Sigmoid colon (tissue), 7 donors: ENCODE results near the gene ABAT. TPM values are rescaled to one million over a fixed set of nuclear protein-coding genes. Genes with fewer than 3 reads are reported as not detected.

ENCODE experiments used
- DNase-seq: peaks from one replicate; pipeline ENCODE4 v3.0.0-alpha.2; 2019
- H3K27ac ChIP-seq, 4 donors: fragments of 200-600 bp; sonication (generic); one replicate each; pipeline ENCODE4 v1.5.1; 2016 to 2019; ENCODE audit warnings: mild to moderate bottlenecking in 1 of 4
- H3K27me3 ChIP-seq, 3 donors: fragments of 200-600 bp; sonication (generic); one replicate each; pipeline ENCODE4 v1.5.1; 2019; ENCODE audit warnings: mild to moderate bottlenecking in 1 of 3
- H3K36me3 ChIP-seq, 4 donors: fragments of 200-600 bp; sonication (generic); one replicate each; pipeline ENCODE4 v1.5.1; 2016 to 2019
- H3K4me1 ChIP-seq, 4 donors: fragments of 200-600 bp; sonication (generic); one replicate each; pipeline ENCODE4 v1.5.1; 2017 to 2019
- H3K4me3 ChIP-seq, 4 donors: fragments of 200-600 bp; sonication (generic); one replicate each; pipeline ENCODE4 v1.5.1; 2017 to 2019; ENCODE audit warnings: mild to moderate bottlenecking in 2 of 4, moderate library complexity in 1 of 4
- H3K9me3 ChIP-seq, 4 donors: fragments of 200-600 bp in 3 of 4; sonication (generic) in 3 of 4; one replicate each; pipeline versions ENCODE4 v1.5.1 to v1.6.1; 2013 to 2019
- CTCF ChIP-seq, 4 experiments: fragments of 450-650 bp in 3 of 4; fragments of 200-600 bp in 1 of 4; IDR thresholded peaks; one replicate each; pipeline ENCODE4 v1.5.1; 2016 to 2019; ENCODE audit warnings: antibody characterized with exemption in 4 of 4, mild to moderate bottlenecking in 3 of 4, moderate library complexity in 2 of 4
- EP300 ChIP-seq, 4 donors: sonication (generic); formaldehyde crosslinking; IDR thresholded peaks; one replicate each; pipeline ENCODE4 v1.6.1; 2017; ENCODE audit warnings: antibody characterized with exemption in 4 of 4
- POLR2A ChIP-seq, 2 donors: fragments of 450-650 bp; IDR thresholded peaks; one replicate each; pipeline ENCODE4 v1.6.1; 2016; ENCODE audit warnings: antibody characterized with exemption in 2 of 2, mild to moderate bottlenecking in 2 of 2, moderate library complexity in 2 of 2
- POLR2AphosphoS5 ChIP-seq, 4 donors: sonication (generic); formaldehyde crosslinking; IDR thresholded peaks; one replicate each; pipeline ENCODE4 v1.6.1; 2017; ENCODE audit warnings: antibody characterized with exemption in 4 of 4
- WGBS, 2 donors: extraction: QIAGEN DNeasy Blood & Tissue Kit; methylation state at CpG; one replicate each; pipeline ENCODE4 v1.1.7; 2013; 5-methylcytosine and 5-hydroxymethylcytosine counted together
- intact Hi-C: fragments of 100-400 bp; cut with DNase I; formaldehyde crosslinking; loops from one replicate; pipeline ENCODE4 v1.15.1; 2023
- polyA plus RNA-seq, 3 donors: library from polyadenylated mRNA; stranded (reverse); fragments of 200-250 nt; gene quantifications; one replicate each; pipeline ENCODE4 v1.2.3, GENCODE V29; 2013
- total RNA-seq, 4 donors: library from RNA; depleted of rRNA; stranded (reverse); fragments of >200 nt; gene quantifications; one replicate each; pipeline ENCODE4 v1.1.0, GENCODE V29; 2016
- donor health status: healthy with polysubstance abuse.
- donor health status: Bipolar disorder and iron deficiency.
- donor health status: healthy.

ABAT gene
- total and polyA plus RNA-seq, 7 donors, result 4.1 to 12.0 (median 8.2) TPM

- H3K4me1 ChIP-seq, result no peaks in the 10 kb centered on the region
- no peak for TF ChIP-seq POLR2A (IDR thresholded peaks at IDR 0.05)
- TF ChIP-seq POLR2AphosphoS5 (IDR thresholded peaks at IDR 0.05), result no peak
- no peak for TF ChIP-seq CTCF (IDR thresholded peaks at IDR 0.05)
- no peak for TF ChIP-seq EP300 (IDR thresholded peaks at IDR 0.05)
These were observed 92.8 kb downstream of the ABAT start for GRCh38 chr16:8767176-8767575.

GRCh38 chr16:8768283-8768682 lies 93.9 kb downstream of the ABAT start:
- H3K4me1 ChIP-seq, result no peaks in the 10 kb centered on the region
- H3K36me3 ChIP-seq, result peaks cover 0 to 31% (median 0%) of the 10 kb centered on the region in 4 donors
- no peak overlapping the region for H3K4me3 ChIP-seq
- TF ChIP-seq POLR2A (IDR thresholded peaks at IDR 0.05), result no peak
- no peak for TF ChIP-seq POLR2AphosphoS5 (IDR thresholded peaks at IDR 0.05)
- no peak for TF ChIP-seq CTCF (IDR thresholded peaks at IDR 0.05)
- TF ChIP-seq EP300 (IDR thresholded peaks at IDR 0.05), result no peak
- DNase-seq, result no peak
- no peaks in the 10 kb centered on the region for H3K27me3 ChIP-seq
- whole genome bisulfite sequencing, 2 donors, result 95 to 97% methylated on average over 12 of the region's 12 CpGs
- no peak overlapping the region for H3K27ac ChIP-seq
- intact Hi-C loops, result no loop called here
- no peaks in the 10 kb centered on the region for H3K9me3 ChIP-seq

More at GRCh38 chr16:8767176-8767575, 92.8 kb downstream of the ABAT start:
- 97% methylated on average over 8 of the region's 8 CpGs for WGBS, 2 donors
- intact Hi-C loops, result no loop called here
- Histone ChIP-seq H3K4me3 (no peak overlapping the region), H3K27me3 (no peaks in the 10 kb centered on the region), H3K9me3 (no peaks in the 10 kb centered on the region), H3K27ac (no peak overlapping the region), H3K36me3 (peaks cover 0 to 23% (median 0%) of the 10 kb centered on the region in 4 donors)
- no peak for DNase-seq

GRCh38 chr16:8768692-8769091 lies 94.3 kb downstream of the ABAT start:
- no peaks in the 10 kb centered on the region for H3K9me3 ChIP-seq
- H3K4me1 ChIP-seq, result no peaks in the 10 kb centered on the region
- no peak overlapping the region for H3K4me3 ChIP-seq
- no peaks in the 10 kb centered on the region for H3K27me3 ChIP-seq
- DNase-seq, result no peak
- H3K36me3 ChIP-seq, result peaks cover 0 to 35% (median 0%) of the 10 kb centered on the region in 4 donors
- H3K27ac ChIP-seq, result no peak overlapping the region
- TF ChIP-seq POLR2AphosphoS5 (IDR thresholded peaks at IDR 0.05) (no peak), EP300 (IDR thresholded peaks at IDR 0.05) (no peak), POLR2A (IDR thresholded peaks at IDR 0.05) (no peak), CTCF (IDR thresholded peaks at IDR 0.05) (no peak)
- intact Hi-C loops, result no loop called here
- WGBS, 2 donors, result 89 to 93% methylated on average over 12 of the region's 12 CpGs

- Histone ChIP-seq H3K27me3 (no peaks in the 10 kb centered on the region), H3K27ac (no peak overlapping the region), H3K4me3 (no peak overlapping the region), H3K4me1 (no peaks in the 10 kb centered on the region), H3K9me3 (no peaks in the 10 kb centered on the region), H3K36me3 (peaks cover 0 to 57% (median 0%) of the 10 kb centered on the region in 4 donors)
- TF ChIP-seq POLR2A (IDR thresholded peaks at IDR 0.05), result no peak
- no peak for TF ChIP-seq CTCF (IDR thresholded peaks at IDR 0.05)
- TF ChIP-seq EP300 (IDR thresholded peaks at IDR 0.05), result no peak
- TF ChIP-seq POLR2AphosphoS5 (IDR thresholded peaks at IDR 0.05), result no peak
- 51 to 64% methylated on average over 3 of the region's 3 CpGs for WGBS, 2 donors
- no peak for DNase-seq
- intact Hi-C loops, result no loop called here
These were observed 99.1 kb downstream of the ABAT start for GRCh38 chr16:8773537-8773936.

- peaks cover 0 to 54% (median 0%) of the 10 kb centered on the region in 4 donors for H3K36me3 ChIP-seq
- 20 to 73% methylated on average over 11 of the region's 11 CpGs for WGBS, 2 donors
- no peaks in the 10 kb centered on the region for H3K27me3 ChIP-seq
- H3K9me3 ChIP-seq, result no peaks in the 10 kb centered on the region
- intact Hi-C loops, result no loop called here
- no peak for DNase-seq
- H3K27ac ChIP-seq, result no peak overlapping the region
- TF ChIP-seq POLR2AphosphoS5 (IDR thresholded peaks at IDR 0.05) (no peak), EP300 (IDR thresholded peaks at IDR 0.05) (no peak), CTCF (IDR thresholded peaks at IDR 0.05) (no peak), POLR2A (IDR thresholded peaks at IDR 0.05) (no peak)
- H3K4me1 ChIP-seq, result no peaks in the 10 kb centered on the region
- no peak overlapping the region for H3K4me3 ChIP-seq
These were observed 99.8 kb downstream of the ABAT start for GRCh38 chr16:8774208-8774607.
